Esophagus (tissue), 2 donors: ENCODE measurements around the gene LZTS2. TPM values are rescaled to one million over a fixed set of nuclear protein-coding genes. Genes with fewer than 3 reads are reported as not detected.
"Not testable (repeated sequence)": the region's sequence is repeated elsewhere in the genome, so short reads cannot be mapped to it uniquely, and the experiment has no call there.

Experiments
- H3K27ac ChIP-seq, 2 donors: one replicate each; pipeline ENCODE4 v1.5.1; 2013; ENCODE audit warnings: low read depth in 2 of 2, mild to moderate bottlenecking in 2 of 2, inconsistent platforms in 1 of 2, low read length in 1 of 2, moderate library complexity in 1 of 2
- H3K27me3 ChIP-seq, 2 donors: one replicate each; pipeline ENCODE4 v1.6.1; 2013; ENCODE audit warnings: low read length in 2 of 2, control low read depth in 1 of 2, mild to moderate bottlenecking in 1 of 2; ENCODE audit not compliant: insufficient read depth in 2 of 2, control insufficient read depth in 1 of 2
- H3K36me3 ChIP-seq, 2 donors: one replicate each; pipeline ENCODE4 v1.6.1; 2013; ENCODE audit warnings: low read length in 1 of 2; ENCODE audit not compliant: control insufficient read depth in 2 of 2, insufficient read depth in 2 of 2
- H3K4me1 ChIP-seq, 2 donors: one replicate each; pipeline ENCODE4 v1.6.1; 2013; ENCODE audit warnings: low read length in 1 of 2; ENCODE audit not compliant: control insufficient read depth in 2 of 2, insufficient read depth in 2 of 2
- H3K4me3 ChIP-seq, 2 donors: one replicate each; pipeline ENCODE4 v1.5.1; 2013; ENCODE audit warnings: low read length in 2 of 2, mild to moderate bottlenecking in 2 of 2, low read depth in 1 of 2, moderate library complexity in 1 of 2
- H3K9me3 ChIP-seq, 2 donors: one replicate each; pipeline ENCODE4 v1.6.1; 2013; ENCODE audit warnings: mild to moderate bottlenecking in 2 of 2, low read depth in 1 of 2, low read length in 1 of 2, moderate library complexity in 1 of 2; ENCODE audit not compliant: control insufficient read depth in 2 of 2, insufficient read depth in 1 of 2
- WGBS, 2 donors: extraction: QIAGEN DNeasy Blood & Tissue Kit; methylation state at CpG; one replicate each; pipeline ENCODE4 v1.1.7; 2013; 5-methylcytosine and 5-hydroxymethylcytosine counted together
- polyA plus RNA-seq, 2 donors: library from polyadenylated mRNA; stranded (reverse); fragments of 200-250 nt; gene quantifications; one replicate each; pipeline ENCODE4 v1.2.3, GENCODE V29; 2013
- donor health status: healthy with polysubstance abuse.
- donor health status: Bipolar disorder and iron deficiency.

The LZTS2 gene
- polyA plus RNA-seq, 2 donors, result 31.8 to 34.9 TPM

- H3K36me3 ChIP-seq, result no peaks in the 10 kb centered on the region
- H3K27ac ChIP-seq, result no peak within 1 kb of the TSS
- WGBS, 2 donors, result 2 to 3% methylated on average over 49 to 69 of the region's 70 CpGs
- peak within 1 kb of the TSS; percentile 49 to 61 for H3K4me3 ChIP-seq
- no peaks in the 10 kb centered on the region for H3K9me3 ChIP-seq
- H3K4me1 ChIP-seq, result peaks cover 0 to 5% of the 10 kb centered on the region in 2 donors
- no peaks in the 10 kb centered on the region for H3K27me3 ChIP-seq
Measured at GRCh38 chr10:100969187-100970075, 30.2 kb upstream of the LZTS2 start, which contains the start of gene SEMA4G. TSS of gene SEMA4G (plus strand) at chr10:100969504. CDS start at chr10:100972913, 3,409 bp downstream.

- no peaks in the 10 kb centered on the region for H3K9me3 ChIP-seq
- no peaks in the 10 kb centered on the region for H3K36me3 ChIP-seq
- WGBS, 2 donors, result 28 to 35% methylated on average over 13 of the region's 13 CpGs
- H3K27ac ChIP-seq, result no peak overlapping the region
- H3K4me1 ChIP-seq, result peaks cover 0 to 5% of the 10 kb centered on the region in 2 donors
- no peaks in the 10 kb centered on the region for H3K27me3 ChIP-seq
- H3K4me3 ChIP-seq, result peak overlapping the region; percentile 49 to 61
Measured at GRCh38 chr10:100970076-100970913, 29.3 kb upstream of the LZTS2 start.

- WGBS, 2 donors, result 41 to 67% methylated on average over 4 of the region's 4 CpGs
- Histone ChIP-seq H3K4me1 (peaks cover 0 to 5% of the 10 kb centered on the region in 2 donors), H3K4me3 (no peak overlapping the region), H3K36me3 (no peaks in the 10 kb centered on the region), H3K27me3 (no peaks in the 10 kb centered on the region), H3K9me3 (no peaks in the 10 kb centered on the region), H3K27ac (no peak overlapping the region)
Measured at GRCh38 chr10:100970914-100971811, 28.4 kb upstream of the LZTS2 start.

DNA sequence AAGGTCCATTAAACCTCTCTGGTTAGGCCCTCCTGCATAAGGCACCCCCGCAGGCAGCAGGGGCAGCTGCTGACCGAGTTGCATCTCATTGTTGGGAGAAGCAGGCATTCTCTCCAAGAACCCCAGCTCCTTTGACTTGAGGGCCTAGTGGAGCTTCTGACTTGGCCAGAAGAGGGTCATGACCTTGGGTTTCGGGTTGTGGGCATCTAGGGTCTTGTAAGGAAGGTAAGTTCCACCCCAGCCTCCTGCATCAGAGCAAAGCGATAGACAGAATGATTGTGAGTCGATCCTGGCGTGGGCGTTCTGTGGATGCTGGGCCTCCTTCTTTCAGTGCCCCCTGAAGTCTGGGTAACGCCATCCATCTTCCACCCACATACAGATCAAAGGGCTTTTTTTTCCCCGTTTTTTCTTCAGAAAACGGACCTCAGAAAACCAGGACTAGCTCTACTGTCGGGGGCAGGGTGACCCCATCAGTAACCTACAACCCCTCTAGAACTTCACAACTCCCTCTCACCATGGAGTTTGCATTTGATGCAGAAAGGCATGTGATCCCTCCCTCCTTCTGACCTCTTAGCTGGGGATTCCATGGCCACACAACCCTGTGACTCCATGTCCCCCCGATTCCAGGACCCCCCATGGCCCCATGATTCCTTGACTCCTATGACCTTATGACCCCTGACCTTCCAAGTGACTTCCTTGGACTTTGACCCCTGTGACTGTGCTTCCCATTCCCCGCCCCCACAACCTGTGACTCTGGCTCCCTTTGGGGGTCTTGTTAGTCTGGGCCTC, 27.3 kb upstream of the LZTS2 start:
- Histone ChIP-seq H3K4me3 (no peak overlapping the region), H3K4me1 (peaks cover 2 to 7% of the 10 kb centered on the region in 2 donors), H3K36me3 (no peaks in the 10 kb centered on the region), H3K27ac (no peak overlapping the region), H3K9me3 (no peaks in the 10 kb centered on the region), H3K27me3 (no peaks in the 10 kb centered on the region)
- WGBS, 2 donors, result 71 to 77% methylated on average over 13 of the region's 13 CpGs

GRCh38 chr10:100972904-100973535, 26.6 kb upstream of the LZTS2 start:
- Histone ChIP-seq H3K36me3 (peaks cover 0 to 2% of the 10 kb centered on the region in 2 donors), H3K27me3 (no peaks in the 10 kb centered on the region), H3K4me1 (peaks cover 3 to 7% of the 10 kb centered on the region in 2 donors), H3K27ac (no peak overlapping the region), H3K9me3 (no peaks in the 10 kb centered on the region), H3K4me3 (no peak overlapping the region)
- 93 to 94% methylated on average over 6 of the region's 6 CpGs for WGBS, 2 donors

DNA sequence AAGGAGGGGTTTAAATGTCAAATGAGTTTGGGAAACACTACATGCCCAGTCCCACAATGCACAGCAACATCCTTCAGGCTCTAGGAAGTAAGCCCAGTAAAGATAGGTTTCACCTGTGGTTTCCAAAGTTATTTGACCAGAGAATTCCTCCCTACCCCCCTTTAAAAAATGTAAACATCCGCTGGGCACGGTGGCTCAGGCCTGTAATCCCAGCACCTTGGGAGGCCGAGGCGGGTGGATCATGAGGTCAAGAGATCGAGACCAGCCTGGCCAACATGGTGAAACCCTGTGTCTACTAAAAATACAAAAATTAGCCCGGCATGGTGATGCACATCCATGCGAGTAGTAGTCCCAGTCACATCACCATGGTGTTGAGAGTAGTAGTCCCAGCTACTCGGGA, 24.2 kb upstream of the LZTS2 start:
- H3K4me1 ChIP-seq, H3K9me3 ChIP-seq, H3K4me3 ChIP-seq, H3K27ac ChIP-seq, H3K27me3 ChIP-seq, H3K36me3 ChIP-seq: not testable (repeated sequence)
- WGBS, 2 donors, result 84% methylated on average over 8 of the region's 8 CpGs

GRCh38 chr10:100976906-100977305, 22.7 kb upstream of the LZTS2 start:
- H3K9me3 ChIP-seq, result no peaks in the 10 kb centered on the region
- no peak overlapping the region for H3K27ac ChIP-seq
- H3K4me1 ChIP-seq, result peaks cover 2 to 3% of the 10 kb centered on the region in 2 donors
- no peaks in the 10 kb centered on the region for H3K27me3 ChIP-seq
- H3K36me3 ChIP-seq, result peaks cover 5 to 13% of the 10 kb centered on the region in 2 donors
- no peak overlapping the region for H3K4me3 ChIP-seq
- 65 to 68% methylated on average over 3 of the region's 3 CpGs for WGBS, 2 donors

DNA sequence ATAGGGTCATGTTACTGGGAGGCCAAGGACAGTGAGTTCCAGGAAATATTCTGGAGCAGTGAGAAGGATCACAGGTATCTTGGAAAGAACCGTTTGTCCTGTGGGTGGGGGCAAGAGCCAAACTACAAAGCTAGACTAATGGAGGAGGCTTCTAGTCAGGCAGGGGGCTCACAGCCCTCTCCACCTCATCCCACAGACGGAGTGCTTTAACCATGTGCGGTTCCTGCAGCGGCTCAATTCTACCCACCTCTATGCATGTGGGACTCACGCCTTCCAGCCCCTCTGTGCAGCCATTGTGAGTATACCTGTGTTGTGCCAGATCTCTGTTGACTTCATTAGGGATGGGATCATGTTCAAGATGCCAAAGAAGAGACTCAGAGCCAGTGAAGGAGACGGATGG, 22.2 kb upstream of the LZTS2 start:
- Histone ChIP-seq H3K9me3 (no peaks in the 10 kb centered on the region), H3K27me3 (no peaks in the 10 kb centered on the region), H3K27ac (no peak overlapping the region), H3K4me1 (peaks cover 2 to 3% of the 10 kb centered on the region in 2 donors), H3K36me3 (peaks cover 5 to 13% of the 10 kb centered on the region in 2 donors), H3K4me3 (no peak overlapping the region)
- 81 to 85% methylated on average over 6 of the region's 6 CpGs for WGBS, 2 donors
